Endothelial cell of umbilical vein (primary cell): ENCODE data around the gene RTCA.
"Not testable (repeated sequence)": the region's sequence is repeated elsewhere in the genome, so short reads cannot be mapped to it uniquely, and the experiment has no call there.

Source experiments
- CTCF ChIP-seq, 2 donors: IDR thresholded peaks; 1 replicate in 1 of 2; 2 replicates in 1 of 2; pipeline ENCODE4 v1.5.1; 2011; ENCODE audit warnings: low read length in 2 of 2, mild to moderate bottlenecking in 2 of 2, moderate library complexity in 2 of 2, control low read depth in 1 of 2, inconsistent platforms in 1 of 2, low read depth in 1 of 2; ENCODE audit not compliant: insufficient read depth in 1 of 2; ENCODE audit errors: extremely low read depth in 1 of 2
- EZH2 ChIP-seq: IDR thresholded peaks from 2 replicates; pipeline ENCODE4 v1.6.1; 2012; ENCODE audit warnings: borderline replicate concordance, low read depth, mild to moderate bottlenecking, moderate library complexity, low read length, inconsistent platforms; ENCODE audit not compliant: severe bottlenecking
- JUN ChIP-seq: IDR thresholded peaks from 2 replicates; pipeline ENCODE4 v1.6.1; 2011; ENCODE audit warnings: borderline replicate concordance, low read depth; ENCODE audit not compliant: insufficient read length, insufficient read depth
- MAX ChIP-seq: IDR thresholded peaks from 2 replicates; pipeline ENCODE4 v1.6.1; 2011; ENCODE audit not compliant: insufficient read depth, insufficient read length
- MYC ChIP-seq: IDR thresholded peaks from one replicate; pipeline ENCODE4 v1.6.1; 2011; ENCODE audit warnings: mild to moderate bottlenecking, low read depth, low read length
- POLR2A ChIP-seq: IDR thresholded peaks from 2 replicates; pipeline ENCODE4 v1.6.1; 2012; ENCODE audit warnings: low read depth, mild to moderate bottlenecking, control low read depth, low read length
- POLR2AphosphoS5 ChIP-seq: IDR thresholded peaks from 2 replicates; pipeline ENCODE4 v1.6.1; 2012; ENCODE audit warnings: low read depth, mild to moderate bottlenecking, control low read depth, low read length, moderate library complexity; ENCODE audit not compliant: insufficient read depth

- not testable (repeated sequence) for TF ChIP-seq POLR2A; CTCF (IDR thresholded peaks at IDR 0.05; ENCODE audit: extremely low read depth in 1 of 2, insufficient read depth in 1 of 2, low read depth in 1 of 2, low read length in 2 of 2); POLR2AphosphoS5; EZH2; MAX; JUN; MYC
These were observed 65.1 kb downstream of the RTCA start for GRCh38 chr1:100331146-100331545.
